H1 (cell line): ENCODE data around the gene CREB1. TPM values are rescaled to one million over a fixed set of nuclear protein-coding genes. Genes with fewer than 3 reads are reported as not detected.

Source experiments
- CBX5 ChIP-seq: fragments of 300-800, 300-1000 bp; sonication (generic); IDR thresholded peaks from 2 replicates; pipeline ENCODE4 v1.7.1; 2016; ENCODE audit warnings: antibody characterized with exemption, low read length, low read depth
- CBX8 ChIP-seq: fragments of 300-800, 300-1000 bp; sonication (generic); IDR thresholded peaks from 2 replicates; pipeline ENCODE4 v1.7.1; 2016; ENCODE audit warnings: low read depth, low read length, borderline replicate concordance
- CTBP2 ChIP-seq: IDR thresholded peaks from 2 replicates; pipeline ENCODE4 v1.7.0; 2011; ENCODE audit warnings: borderline replicate concordance, mild to moderate bottlenecking, moderate library complexity, mixed read lengths, low read length; ENCODE audit not compliant: insufficient read depth, insufficient read length
- EP300 ChIP-seq, 2 experiments: IDR thresholded peaks; 1 replicate in 1 of 2; 2 replicates in 1 of 2; pipeline ENCODE4 v1.6.1; 2011 to 2012; ENCODE audit warnings: low read depth in 2 of 2, low read length in 2 of 2, mild to moderate bottlenecking in 2 of 2, borderline replicate concordance in 1 of 2, inconsistent platforms in 1 of 2, moderate library complexity in 1 of 2
- MAFK ChIP-seq: IDR thresholded peaks from 2 replicates; pipeline ENCODE4 v1.6.1; 2012; ENCODE audit warnings: low read depth, mild to moderate bottlenecking, improper control_type of control experiment, low read length
- NANOG ChIP-seq: IDR thresholded peaks from 2 replicates; pipeline ENCODE4 v1.6.1; 2011; ENCODE audit warnings: low read length, low read depth, mild to moderate bottlenecking, inconsistent platforms; ENCODE audit not compliant: insufficient read depth, poor library complexity, severe bottlenecking
- RFX5 ChIP-seq: IDR thresholded peaks from 2 replicates; pipeline ENCODE4 v1.6.1; 2011; ENCODE audit warnings: low read depth, low read length, improper control_type of control experiment, borderline replicate concordance
- SAP30 ChIP-seq: fragments of 300-600 bp; sonication (generic); IDR thresholded peaks from 2 replicates; pipeline ENCODE4 v1.7.1; 2012; ENCODE audit warnings: low read length, moderate library complexity, mild to moderate bottlenecking, inconsistent platforms; ENCODE audit not compliant: insufficient read depth, insufficient replicate concordance
- SIRT6 ChIP-seq: IDR thresholded peaks from one replicate; pipeline ENCODE4 v1.7.1; 2012; ENCODE audit warnings: low read length, inconsistent platforms
- SP1 ChIP-seq: IDR thresholded peaks from 2 replicates; pipeline ENCODE4 v1.6.1; 2011; ENCODE audit warnings: low read depth, low read length
- SUZ12 ChIP-seq: fragments of 200-600 bp; sonication (generic); IDR thresholded peaks from 2 replicates; pipeline ENCODE4 v1.6.1; 2012; ENCODE audit warnings: mild to moderate bottlenecking, inconsistent platforms, low read length, moderate library complexity, mixed read lengths
- TAF1 ChIP-seq: IDR thresholded peaks from 2 replicates; pipeline ENCODE4 v1.6.1; 2011; ENCODE audit warnings: mild to moderate bottlenecking, low read depth, low read length
- TAF7 ChIP-seq: optimal IDR thresholded peaks from 2 replicates; pipeline ENCODE3; 2011; ENCODE audit warnings: low read depth, mild to moderate bottlenecking, inconsistent platforms, low read length, moderate library complexity, borderline replicate concordance
- TBP ChIP-seq: IDR thresholded peaks from 2 replicates; pipeline ENCODE4 v1.6.1; 2011; ENCODE audit warnings: low read depth, low read length, improper control_type of control experiment
- polyA plus RNA-seq, 7 experiments: library from polyadenylated mRNA; depleted of rRNA in 3 of 7; stranded (reverse) in 5 of 7; unstranded in 2 of 7; fragments of >200 nt in 5 of 7; fragments of 200-250 nt in 2 of 7; gene quantifications; 1 replicate in 5 of 7; 2 replicates in 1 of 7; 4 replicates in 1 of 7; pipeline versions ENCODE4 v1.2.1 to v1.2.3, GENCODE V29; 2011 to 2013; ENCODE audit warnings: missing spikeins in 2 of 7, mixed read lengths in 2 of 7
- total RNA-seq: library from RNA; stranded (reverse); fragmentation: NEBNext Ultra II Directional; extraction: Animal tissue kit (Norgen Biotek cat#: 25700); gene quantifications from 2 replicates; pipeline ENCODE4 v1.2.1, GENCODE V29; 2021

Gene CREB1
- total and polyA plus RNA-seq, 2 of the 8 experiments (the other 6 are each of a cell fraction or from before 2014, with no cell fraction given): 46.3 to 99.0 TPM

DNA sequence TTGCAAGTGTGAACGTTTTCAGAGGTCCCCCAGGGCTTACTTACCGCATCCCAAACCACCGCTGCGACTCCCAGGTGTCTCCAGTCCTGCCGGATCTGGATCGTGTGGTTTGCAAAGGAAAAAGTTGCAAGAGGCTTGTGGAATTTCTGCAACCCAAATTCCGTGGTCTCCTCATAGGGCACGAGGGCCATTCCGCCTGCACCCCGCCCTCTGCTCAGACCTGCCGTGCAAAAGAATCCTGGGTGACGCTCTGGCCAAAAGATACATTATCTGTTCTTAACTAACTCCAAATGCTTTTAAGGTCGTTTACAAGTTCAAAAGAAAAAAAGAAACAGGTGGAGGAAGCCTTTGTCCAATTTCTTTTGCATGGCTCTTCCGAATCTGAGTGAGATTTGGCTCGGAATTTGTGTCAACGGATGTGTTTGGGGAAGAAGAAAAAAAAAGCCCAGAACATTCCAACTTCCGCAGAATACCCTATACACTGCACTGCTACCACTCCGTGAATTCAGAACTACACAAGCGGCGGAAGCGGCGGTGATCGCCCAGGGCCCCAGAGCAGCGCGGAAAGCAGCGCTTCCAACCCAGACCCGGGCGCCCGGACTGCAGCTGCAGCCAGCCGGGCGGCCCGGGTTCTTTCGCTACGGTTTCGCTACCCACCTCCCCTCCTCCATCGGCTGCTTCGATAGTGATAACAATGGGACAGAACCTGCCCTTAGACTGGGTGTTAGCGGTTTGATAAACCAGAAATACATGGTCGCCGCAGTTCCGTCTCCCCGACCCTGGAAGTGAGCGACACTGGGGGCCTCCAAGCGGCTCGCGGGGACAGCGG, 94.6 kb downstream of the CREB1 start (continued):
- no peak for TF ChIP-seq MAFK
- no peak for TF ChIP-seq RFX5
- TF ChIP-seq TBP: peak; percentile 56; the same call in 1 of the 2 replicates
- TF ChIP-seq NANOG: no peak
- peak; percentile 59 for TF ChIP-seq TAF7
- TF ChIP-seq CTBP2: no peak
- TF ChIP-seq TAF1: no peak; the same call in 1 of the 2 replicates
- TF ChIP-seq CBX8: no peak
- TF ChIP-seq SUZ12: no peak
- no peak for TF ChIP-seq SIRT6
- no peak for TF ChIP-seq SAP30
- no peak for TF ChIP-seq CBX5
- TF ChIP-seq SP1: no peak
- no peak for TF ChIP-seq EP300 (IDR thresholded peaks at IDR 0.05; ENCODE audit: borderline replicate concordance in 1 of 2, low read depth in 2 of 2, low read length in 2 of 2)
- TF ChIP-seq, all 59 proteins: peak for 6
